GM18498 (cell line): Measurements from ENCODE around the gene TBC1D4.
A peak's percentile ranks its signal among the peaks of the same experiment; 100 is the strongest.

Experiments used
- ATAC-seq: cut with Tn5 transposase; IDR thresholded peaks from one replicate; pipeline ENCODE4 v1.9.1; 2021; ENCODE audit warnings: mild to moderate bottlenecking, moderate library complexity; ENCODE audit not compliant: unreplicated experiment

TBC1D4 gene

DNA sequence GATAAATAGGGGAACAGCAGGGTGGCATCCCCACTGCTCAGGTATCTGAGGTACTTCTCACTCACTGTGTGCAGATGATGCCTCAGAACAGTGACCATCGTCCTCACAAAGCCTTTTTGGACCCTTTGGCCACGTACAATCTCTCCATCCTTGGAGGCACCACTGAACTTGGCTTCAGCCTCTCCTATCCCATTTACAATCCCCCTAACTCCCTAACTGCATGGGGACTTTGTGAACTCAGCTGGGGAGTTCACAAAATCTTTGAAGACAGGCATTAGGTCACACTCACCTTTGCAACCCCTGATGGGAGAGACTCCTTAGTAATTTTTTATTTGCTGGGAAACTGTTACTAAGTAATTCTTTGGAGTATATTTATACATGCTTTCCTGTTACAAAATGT lies 60.8 kb downstream of the TBC1D4 start:
- no peak for ATAC-seq

GRCh38 chr13:75419656-75420055 lies 62.3 kb downstream of the TBC1D4 start:
- ATAC-seq: no peak

DNA sequence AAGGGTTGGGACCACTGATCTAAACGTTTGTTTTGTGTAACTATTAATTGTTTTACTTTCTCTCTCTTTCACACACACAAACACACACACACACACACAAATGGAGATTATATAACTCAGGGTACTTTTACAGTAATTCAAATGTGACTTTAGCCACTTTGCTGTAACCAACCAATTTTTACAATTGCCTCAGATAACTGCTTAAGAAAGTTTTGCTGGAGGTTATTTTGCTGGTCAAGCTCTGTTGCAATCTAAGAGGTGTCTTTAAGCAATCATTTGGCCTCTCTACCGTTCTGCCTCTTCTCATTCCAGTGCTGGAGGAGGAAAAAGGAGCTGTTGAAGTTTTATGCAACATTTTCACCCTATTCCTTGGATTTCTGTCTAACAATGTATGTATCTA lies 63.0 kb downstream of the TBC1D4 start:
- ATAC-seq: no peak

GRCh38 chr13:75418186-75418843 lies 63.7 kb downstream of the TBC1D4 start:
- ATAC-seq: no peak

DNA sequence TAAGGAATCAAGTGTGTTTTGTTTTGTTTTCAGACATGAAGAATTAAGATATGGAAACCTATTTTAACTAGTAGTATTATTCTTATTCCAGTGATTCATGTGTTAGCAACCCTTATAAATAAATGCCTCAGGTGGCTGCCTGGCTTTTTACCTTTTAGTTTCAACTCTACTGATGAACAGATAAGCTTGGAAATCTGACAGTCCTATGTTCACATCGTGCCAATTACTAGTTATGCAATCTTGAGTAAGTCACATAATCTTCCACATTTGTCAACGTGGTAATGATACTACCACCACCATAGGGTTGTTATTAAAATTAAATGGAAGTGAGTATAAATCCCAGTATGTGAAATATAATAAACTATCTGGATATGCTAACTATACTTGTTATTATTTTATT lies 64.3 kb downstream of the TBC1D4 start:
- no peak for ATAC-seq

DNA sequence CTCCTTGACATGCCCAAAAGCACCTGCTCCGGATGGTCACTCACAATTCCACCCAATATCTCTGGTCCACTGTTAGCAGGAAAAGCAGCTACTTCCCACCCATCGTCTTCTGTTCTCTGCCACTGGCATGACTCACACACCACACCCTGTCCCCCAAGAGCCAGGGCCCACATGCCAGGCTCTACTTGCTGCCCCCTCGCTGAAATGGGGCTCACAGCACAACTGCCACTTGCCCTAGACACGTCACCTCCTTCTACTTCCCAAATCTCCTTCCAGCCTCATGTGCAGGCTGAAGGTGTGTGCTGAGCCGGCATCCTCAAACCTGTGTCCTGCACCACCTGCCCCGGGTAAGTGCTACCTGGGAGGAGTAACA lies 65.0 kb downstream of the TBC1D4 start:
- ATAC-seq: peak; percentile 17

- ATAC-seq: peak; percentile 66
Measured at GRCh38 chr13:75416327-75417011, 65.5 kb downstream of the TBC1D4 start.

- ATAC-seq: no peak
Measured at GRCh38 chr13:75415694-75416093, 66.3 kb downstream of the TBC1D4 start.

GRCh38 chr13:75415171-75415570 lies 66.8 kb downstream of the TBC1D4 start:
- ATAC-seq: no peak

DNA sequence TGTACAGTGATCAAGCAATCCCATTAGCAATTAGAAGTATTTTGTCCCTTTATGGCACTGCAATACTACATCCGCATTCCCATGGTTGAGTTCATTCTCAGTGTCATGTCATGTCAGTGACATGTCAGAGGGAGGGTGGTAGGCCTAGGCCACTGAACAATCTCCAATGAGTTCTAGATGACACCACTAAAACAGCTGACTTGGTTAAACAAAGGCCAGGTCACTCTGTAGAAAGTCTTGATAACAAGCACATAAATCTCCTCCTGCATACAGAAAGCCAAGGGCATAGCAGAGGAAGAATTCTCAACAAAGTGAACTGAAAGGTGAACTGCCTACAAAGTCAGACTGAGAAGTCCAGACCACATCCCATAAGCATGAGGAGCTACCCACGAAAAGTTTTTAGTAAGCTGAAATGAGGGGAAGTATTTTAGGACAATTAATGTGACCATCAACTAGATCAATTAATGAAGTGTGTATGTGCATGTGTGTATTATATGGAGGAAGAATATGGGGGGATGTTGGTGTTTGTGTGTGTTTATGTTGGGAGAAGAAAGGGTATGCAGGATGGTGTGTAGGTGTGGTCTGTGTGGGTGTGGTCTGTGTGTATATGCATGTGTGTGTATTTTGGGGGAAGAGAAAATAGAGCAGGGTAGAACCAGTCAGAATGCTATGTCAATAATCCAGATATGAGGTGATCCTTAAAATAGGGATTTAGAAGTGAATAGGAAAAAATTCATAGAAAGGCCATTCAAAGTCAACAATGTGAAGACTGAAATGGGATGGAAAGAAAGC lies 67.7 kb downstream of the TBC1D4 start:
- no peak for ATAC-seq

GRCh38 chr13:75411924-75412537 lies 69.9 kb downstream of the TBC1D4 start:
- ATAC-seq: no peak

DNA sequence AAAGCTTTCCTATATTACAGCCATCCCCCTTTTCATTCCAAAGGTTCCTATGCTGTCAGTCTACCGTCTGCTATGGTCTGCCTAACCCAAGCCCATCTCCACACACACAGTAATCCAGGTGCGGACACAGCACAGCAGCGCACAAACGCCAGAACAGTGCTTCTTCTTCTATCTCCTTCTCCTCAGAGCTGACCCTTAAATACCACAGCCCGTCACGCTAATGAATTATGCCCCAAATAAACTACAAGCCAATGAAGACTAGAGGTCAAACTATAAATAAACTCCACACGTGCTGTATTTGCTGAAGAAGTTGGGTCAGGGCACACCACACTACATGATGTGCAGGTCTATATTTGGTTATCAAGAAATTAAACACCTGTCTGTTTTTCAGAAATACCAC lies 71.8 kb downstream of the TBC1D4 start:
- ATAC-seq: no peak

GRCh38 chr13:75407998-75408397 lies 74.0 kb downstream of the TBC1D4 start:
- no peak for ATAC-seq

GRCh38 chr13:75407473-75407872 lies 74.5 kb downstream of the TBC1D4 start:
- ATAC-seq: no peak

DNA sequence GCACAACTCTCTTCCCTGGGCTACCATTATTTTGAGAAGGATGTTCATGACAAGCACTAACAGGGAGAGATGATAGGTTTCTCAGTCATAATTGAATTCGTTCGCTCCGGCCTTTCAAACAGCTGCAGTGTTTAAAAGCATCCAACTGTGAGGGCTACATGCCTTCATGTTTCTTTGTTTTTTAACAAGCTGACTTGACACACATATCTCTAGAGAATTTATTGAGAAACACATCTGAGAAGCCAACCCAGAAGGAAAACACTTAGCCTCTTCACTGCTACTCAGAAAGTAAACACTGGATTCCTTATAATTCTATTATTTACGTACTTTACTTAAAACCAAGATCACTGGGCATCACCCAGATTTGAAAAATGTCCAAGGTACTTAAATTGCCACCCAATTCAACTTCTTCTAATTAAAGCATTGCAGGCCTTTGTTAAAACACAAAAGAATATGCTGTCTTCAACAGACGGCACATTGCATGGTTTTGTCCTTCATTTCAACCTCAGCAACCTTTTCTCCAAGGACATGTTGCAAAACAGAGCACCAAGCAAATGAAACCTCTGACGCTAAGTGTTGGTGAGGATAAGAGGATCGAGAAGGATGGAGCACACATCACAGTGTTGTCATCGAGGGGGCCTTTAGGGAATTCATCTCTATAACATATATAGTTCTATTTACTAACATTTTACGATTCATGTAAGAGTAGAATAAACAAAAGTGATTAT lies 75.8 kb downstream of the TBC1D4 start:
- no peak for ATAC-seq

GRCh38 chr13:75404726-75405125 lies 77.2 kb downstream of the TBC1D4 start:
- no peak for ATAC-seq

DNA sequence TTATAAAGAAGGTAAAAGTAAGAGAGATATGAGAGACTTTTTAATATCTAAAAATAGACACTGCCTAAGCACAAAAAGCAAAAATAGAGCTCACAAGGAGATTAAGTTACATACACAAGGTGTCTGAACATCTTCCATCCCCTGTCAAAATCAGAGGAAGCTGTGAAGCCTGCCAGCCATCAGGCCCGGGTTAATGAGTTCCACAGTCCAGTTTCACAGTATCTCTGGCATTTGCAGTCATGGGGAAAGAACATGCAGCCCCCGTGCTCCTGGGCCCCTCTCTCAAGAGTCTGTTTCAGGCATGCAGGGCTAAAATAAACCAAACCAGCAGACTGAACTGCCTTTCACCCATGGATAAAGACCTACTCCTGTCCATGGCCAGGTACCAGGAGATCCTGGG lies 79.2 kb downstream of the TBC1D4 start:
- ATAC-seq: no peak

DNA sequence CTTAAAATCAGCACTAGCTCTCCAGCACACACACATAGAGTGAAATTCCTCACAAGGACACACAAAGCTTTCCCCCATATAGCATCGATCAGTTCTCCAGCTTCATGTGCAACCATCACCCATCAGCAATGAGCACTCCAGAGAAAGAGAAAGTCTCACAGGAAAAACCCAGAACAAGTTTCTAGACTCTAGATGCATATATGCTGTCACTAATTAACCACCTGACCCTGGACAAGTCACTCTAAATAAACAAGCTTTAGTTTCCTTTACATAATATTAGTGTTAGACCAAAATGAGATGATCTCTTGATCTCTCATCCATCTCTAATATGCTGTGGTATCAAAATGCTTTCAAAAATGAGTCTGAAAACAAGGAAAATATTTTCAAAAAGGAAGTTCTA lies 81.2 kb downstream of the TBC1D4 start:
- no peak for ATAC-seq

GRCh38 chr13:75399879-75400217 lies 82.1 kb downstream of the TBC1D4 start:
- ATAC-seq: no peak

- ATAC-seq: no peak
Measured at GRCh38 chr13:75399168-75399878, 82.6 kb downstream of the TBC1D4 start.
